Stimulated activated CD8-positive, alpha-beta memory T cell treated with anti-CD3 and anti-CD28 coated beads, Interleukin-12 subunit alpha, Interleukin-12 subunit beta, amount 100 ng/mL, for 24 hours (primary cell): ENCODE measurements around the gene MUC4.

Source experiments
- DNase-seq: peaks from one replicate; pipeline ENCODE4 v3.0.0-alpha.2; 2020; ENCODE audit errors: extremely low read depth

The MUC4 gene

DNA sequence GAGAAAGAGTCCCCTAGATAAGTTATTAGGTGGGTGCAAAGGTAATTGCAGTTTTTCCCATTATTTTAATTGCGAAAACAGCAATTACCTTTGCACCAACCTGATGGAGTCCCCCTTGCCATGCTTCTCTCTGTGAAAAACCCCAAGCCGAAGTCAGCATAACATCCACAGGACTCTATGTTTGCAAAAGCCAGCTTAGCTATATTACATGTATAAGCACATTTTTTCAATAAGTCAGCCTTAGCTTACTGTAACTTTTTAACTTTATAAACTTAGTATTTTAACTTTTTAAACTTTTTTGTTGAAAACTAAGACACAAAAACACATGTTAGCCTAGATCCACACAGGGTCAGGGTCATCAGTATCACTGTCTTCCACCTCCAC is 112.3 kb downstream of the MUC4 start:
- no peak for DNase-seq

DNA sequence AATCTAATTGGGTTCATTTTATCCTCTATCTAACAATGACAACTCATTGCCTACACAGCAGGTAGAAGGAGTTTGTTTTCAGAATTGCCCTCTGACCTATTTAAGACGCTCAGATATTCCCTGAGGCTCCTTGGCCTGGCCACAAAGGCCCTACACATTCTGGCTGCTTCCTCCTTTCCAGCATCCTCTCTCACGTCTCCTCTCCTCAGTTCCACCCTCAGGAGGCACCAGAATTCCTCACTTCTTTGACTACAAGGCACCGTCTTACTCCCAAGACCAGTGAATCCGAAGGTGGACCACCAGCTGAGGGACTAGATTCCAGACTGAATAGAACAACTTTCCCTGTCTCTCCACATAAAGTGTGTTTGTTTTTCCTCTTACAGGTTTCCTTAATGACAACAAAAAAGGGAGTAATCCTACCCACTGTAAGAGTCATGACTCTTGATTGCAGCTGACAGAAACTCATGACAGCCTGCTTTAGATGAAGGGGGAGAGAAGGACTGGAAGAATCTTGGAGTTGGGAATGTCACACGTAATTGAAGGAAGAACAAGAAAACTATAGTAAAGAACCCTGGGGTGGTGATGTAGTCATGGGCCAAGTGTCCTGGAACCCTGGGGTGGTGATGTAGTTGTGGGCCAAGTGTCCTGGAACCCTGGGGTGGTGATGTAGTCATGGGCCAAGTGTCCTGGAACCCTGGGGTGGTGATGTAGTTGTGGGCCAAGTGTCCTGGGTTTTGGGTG is 112.9 kb downstream of the MUC4 start:
- DNase-seq: no peak

DNA sequence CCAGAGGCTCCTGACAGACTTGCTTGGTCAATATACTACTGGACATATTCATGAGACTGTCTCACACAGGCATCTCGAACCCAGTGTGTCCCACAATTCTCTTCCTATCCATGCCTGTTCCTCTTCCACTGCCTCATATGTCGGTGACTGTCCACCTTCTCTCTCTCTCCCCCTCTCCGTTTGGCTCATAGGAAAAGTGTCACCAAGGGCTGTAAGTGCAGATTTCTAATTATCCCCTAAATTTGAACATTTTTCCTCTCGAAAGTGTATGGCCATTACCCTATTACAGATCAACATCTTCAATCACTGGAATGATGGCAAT is 113.4 kb downstream of the MUC4 start:
- no peak for DNase-seq

DNA sequence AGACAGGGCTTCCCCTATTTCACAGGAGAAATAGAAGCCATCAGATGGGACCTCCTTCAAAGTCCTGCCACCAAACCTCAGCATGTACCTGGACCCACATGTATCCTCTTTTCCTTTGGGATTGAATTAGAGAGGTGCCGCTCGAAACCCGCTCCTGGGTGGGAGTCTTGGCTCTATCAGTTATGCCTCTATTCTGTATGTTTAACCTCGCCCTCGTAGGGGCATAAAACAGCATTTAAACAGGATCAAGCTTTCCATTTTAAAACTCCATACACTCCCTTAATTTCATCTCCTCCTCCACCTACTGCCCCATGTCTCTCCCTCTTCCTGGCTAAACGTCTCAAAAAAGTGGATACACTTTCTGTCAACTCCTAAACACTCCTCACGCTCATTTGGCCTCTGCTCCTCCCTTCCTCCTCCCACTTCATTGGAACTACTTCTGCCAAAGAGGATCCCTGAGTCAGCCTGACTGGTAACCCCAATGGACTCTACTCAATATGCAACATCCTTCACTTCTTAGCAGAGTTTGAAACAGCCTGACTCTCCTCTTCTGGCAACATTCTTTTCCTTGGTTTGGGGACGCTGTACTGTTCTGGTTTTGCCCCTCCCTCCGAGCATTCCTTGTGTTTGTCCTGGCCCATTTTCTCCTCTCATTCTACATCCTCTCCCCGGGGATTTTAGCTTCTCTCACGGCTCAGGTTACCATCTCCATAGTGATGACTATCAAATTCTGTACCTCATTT is 114.0 kb downstream of the MUC4 start:
- DNase-seq: no peak
